C4-2B (cell line): Measurements from ENCODE around the gene TOMM70.

Experiments
- H3K27ac ChIP-seq: fragments of 450-650 bp; 2 replicates; pipeline ENCODE4 v1.5.1; 2017
- ZFX ChIP-seq: fragments of 450-650 bp; IDR thresholded peaks from 2 replicates; pipeline ENCODE4 v1.6.1; 2017
- TF ChIP-seq, protein P1 (sequence below): fragments of 450-650 bp; conservative IDR thresholded peaks from 2 replicates; pipeline ENCODE4 v1.5.1; 2017; ENCODE audit warnings: mild to moderate bottlenecking

The TOMM70 gene

DNA sequence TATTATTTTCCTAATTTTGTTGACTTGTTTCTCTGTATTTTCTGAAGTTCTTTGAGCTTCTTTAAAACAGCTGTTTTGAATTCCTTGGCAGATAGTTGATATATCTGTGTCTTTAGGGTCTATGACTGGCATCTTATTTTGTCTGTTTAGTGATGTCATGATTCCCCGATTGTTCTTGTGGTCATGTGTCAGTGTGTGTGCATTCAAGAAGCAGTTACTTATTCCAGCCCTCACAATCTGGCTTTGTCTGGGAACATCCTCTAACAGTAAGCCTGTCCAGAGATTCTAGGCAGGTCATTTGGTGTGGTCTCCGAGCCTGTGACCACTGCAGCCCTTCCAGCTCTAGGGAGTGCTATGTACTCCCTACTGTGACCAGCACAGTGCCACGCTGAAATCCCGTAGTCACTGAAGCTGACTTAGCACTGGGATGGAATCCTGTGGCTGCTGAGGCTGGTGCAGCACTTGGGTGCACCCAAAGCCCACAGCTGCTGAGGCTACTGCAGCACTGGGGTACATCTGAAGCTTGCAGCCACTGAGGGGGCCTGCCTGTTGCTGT lies 7.2 kb upstream of the TOMM70 start:
- no peak overlapping the region for H3K27ac ChIP-seq
- TF ChIP-seq, protein P1, sequence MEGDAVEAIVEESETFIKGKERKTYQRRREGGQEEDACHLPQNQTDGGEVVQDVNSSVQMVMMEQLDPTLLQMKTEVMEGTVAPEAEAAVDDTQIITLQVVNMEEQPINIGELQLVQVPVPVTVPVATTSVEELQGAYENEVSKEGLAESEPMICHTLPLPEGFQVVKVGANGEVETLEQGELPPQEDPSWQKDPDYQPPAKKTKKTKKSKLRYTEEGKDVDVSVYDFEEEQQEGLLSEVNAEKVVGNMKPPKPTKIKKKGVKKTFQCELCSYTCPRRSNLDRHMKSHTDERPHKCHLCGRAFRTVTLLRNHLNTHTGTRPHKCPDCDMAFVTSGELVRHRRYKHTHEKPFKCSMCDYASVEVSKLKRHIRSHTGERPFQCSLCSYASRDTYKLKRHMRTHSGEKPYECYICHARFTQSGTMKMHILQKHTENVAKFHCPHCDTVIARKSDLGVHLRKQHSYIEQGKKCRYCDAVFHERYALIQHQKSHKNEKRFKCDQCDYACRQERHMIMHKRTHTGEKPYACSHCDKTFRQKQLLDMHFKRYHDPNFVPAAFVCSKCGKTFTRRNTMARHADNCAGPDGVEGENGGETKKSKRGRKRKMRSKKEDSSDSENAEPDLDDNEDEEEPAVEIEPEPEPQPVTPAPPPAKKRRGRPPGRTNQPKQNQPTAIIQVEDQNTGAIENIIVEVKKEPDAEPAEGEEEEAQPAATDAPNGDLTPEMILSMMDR, result no peak
- TF ChIP-seq ZFX, result no peak

- no peak overlapping the region for H3K27ac ChIP-seq
- no peak for TF ChIP-seq ZFX
- TF ChIP-seq, protein P1, result no peak
These were observed 6.3 kb upstream of the TOMM70 start for GRCh38 chr3:100407164-100407563.

DNA sequence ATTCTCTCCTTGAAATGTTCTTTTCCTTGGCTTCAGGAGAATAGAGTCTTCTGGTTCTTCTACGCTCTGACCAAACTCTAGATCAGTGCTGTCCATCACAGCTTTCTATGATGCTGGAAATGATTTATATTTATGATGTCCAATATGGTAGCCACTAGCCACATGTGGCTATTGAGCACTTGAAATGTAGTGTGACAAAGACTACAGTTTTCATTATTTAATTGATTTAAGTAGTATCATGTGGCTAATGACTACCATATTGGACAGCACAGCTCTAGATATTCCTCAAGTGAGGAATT lies 3.3 kb upstream of the TOMM70 start:
- no peak overlapping the region for H3K27ac ChIP-seq
- TF ChIP-seq, protein P1, result no peak
- no peak for TF ChIP-seq ZFX

- H3K27ac ChIP-seq, result no peak overlapping the region
- TF ChIP-seq, protein P1, result peak; percentile 11; the same call in 1 of the 2 replicates
- TF ChIP-seq ZFX, result no peak
These were observed 2.7 kb upstream of the TOMM70 start for GRCh38 chr3:100403362-100404249.

DNA sequence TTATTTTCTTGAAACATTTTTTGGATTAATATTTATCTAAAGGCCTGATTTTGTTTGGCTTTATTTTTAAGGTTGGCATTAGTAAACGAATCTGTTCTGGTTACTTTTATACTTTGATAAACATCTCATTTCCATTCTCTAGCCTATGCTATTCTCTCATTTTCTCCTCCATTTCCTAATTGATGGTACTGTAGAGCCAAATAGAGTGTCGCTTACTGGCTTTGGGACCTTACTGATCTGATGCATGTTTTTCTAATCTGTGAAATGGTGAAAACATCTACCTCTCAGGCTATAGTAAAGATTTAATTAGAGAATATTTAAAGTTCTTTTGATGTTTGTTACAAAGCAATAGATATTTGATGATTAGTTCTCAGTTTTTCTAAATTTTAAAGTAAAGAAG lies 2.0 kb upstream of the TOMM70 start:
- no peak for TF ChIP-seq ZFX
- TF ChIP-seq, protein P1, result no peak
- H3K27ac ChIP-seq, result no peak overlapping the region

- no peak overlapping the region; the same call in 1 of the 2 replicates for H3K27ac ChIP-seq
- TF ChIP-seq, protein P1, result no peak
- TF ChIP-seq ZFX, result no peak
These were observed 1.4 kb upstream of the TOMM70 start for GRCh38 chr3:100402256-100402655.

GRCh38 chr3:100401674-100402041 lies 769 bp upstream of the TOMM70 start:
- TF ChIP-seq, protein P1, result no peak
- no peak for TF ChIP-seq ZFX

More at GRCh38 chr3:100401674-100402041, 769 bp upstream of the TOMM70 start:
- peak overlapping the region; percentile 94 for H3K27ac ChIP-seq
